BLaER1 treated with 17β-estradiol and CSF1 and Interleukin-3, amounts not matched to agents 10 nM and 100 nM (cell line): ENCODE results near the gene CNTN3.

Source experiments
- H3K27ac ChIP-seq, 11 experiments: shearing (Covaris generic); formaldehyde crosslinking; 2 replicates each; pipeline ENCODE4 v1.8.1; 2022
- H3K27me3 ChIP-seq, 11 experiments: shearing (Covaris generic); formaldehyde crosslinking; 2 replicates each; pipeline ENCODE4 v1.8.1; 2022
- H3K36me3 ChIP-seq, 11 experiments: shearing (Covaris generic); formaldehyde crosslinking; 2 replicates each; pipeline ENCODE4 v1.8.1; 2022
- H3K4me1 ChIP-seq, 10 experiments: shearing (Covaris generic); formaldehyde crosslinking; 2 replicates each; pipeline ENCODE4 v1.8.1; 2022
- H3K4me2 ChIP-seq, 11 experiments: shearing (Covaris generic); formaldehyde crosslinking; 2 replicates each; pipeline ENCODE4 v1.8.1; 2022
- H3K4me3 ChIP-seq, 10 experiments: shearing (Covaris generic); formaldehyde crosslinking; 2 replicates each; pipeline ENCODE4 v1.8.1; 2022
- H3K9ac ChIP-seq, 11 experiments: shearing (Covaris generic); formaldehyde crosslinking; 2 replicates each; pipeline ENCODE4 v1.8.1; 2022
- H3K9me3 ChIP-seq, 11 experiments: shearing (Covaris generic); formaldehyde crosslinking; replicated peaks in 1 of 11; 2 replicates each; pipeline ENCODE4 v1.8.1; 2022
- H4K20me1 ChIP-seq, 11 experiments: shearing (Covaris generic); formaldehyde crosslinking; 2 replicates each; pipeline ENCODE4 v1.8.1; 2022
- Cebpa-rat ChIP-seq, 11 experiments: shearing (Covaris generic); IDR thresholded peaks; 2 replicates each; pipeline ENCODE4 v1.8.1; 2022

Gene CNTN3

DNA sequence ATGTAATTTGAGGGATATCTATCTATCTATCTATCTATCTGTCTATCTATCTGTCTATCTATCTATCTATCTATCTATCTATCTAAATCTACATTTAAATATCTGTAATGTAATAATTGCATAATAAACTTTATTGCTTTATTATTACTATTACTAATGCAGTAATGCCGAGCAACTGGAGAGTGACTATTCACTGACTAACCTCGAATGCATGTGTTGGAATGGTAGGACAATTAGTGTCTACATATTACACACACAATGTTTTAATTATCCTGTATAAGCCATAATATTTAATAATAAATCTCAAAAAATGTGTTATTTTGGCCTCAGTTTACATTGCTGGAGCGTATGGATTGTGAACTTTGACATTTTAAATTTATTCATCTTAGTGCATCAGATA, 25.2 kb upstream of the CNTN3 start:
- no peaks in the 10 kb centered on the region for H3K9me3 ChIP-seq
- H3K27ac ChIP-seq: no peak overlapping the region
- no peaks in the 10 kb centered on the region for H4K20me1 ChIP-seq
- H3K9ac ChIP-seq: no peak overlapping the region
- H3K4me2 ChIP-seq: no peak overlapping the region
- H3K36me3 ChIP-seq: no peaks in the 10 kb centered on the region
- no peak for TF ChIP-seq Cebpa-rat (IDR thresholded peaks at IDR 0.05)
- no peaks in the 10 kb centered on the region for H3K27me3 ChIP-seq
- H3K4me1 ChIP-seq: peaks cover 0 to 4% (median 0%) of the 10 kb centered on the region in 10 experiments; a peak in 3 of 20 replicates
- no peak overlapping the region for H3K4me3 ChIP-seq

DNA sequence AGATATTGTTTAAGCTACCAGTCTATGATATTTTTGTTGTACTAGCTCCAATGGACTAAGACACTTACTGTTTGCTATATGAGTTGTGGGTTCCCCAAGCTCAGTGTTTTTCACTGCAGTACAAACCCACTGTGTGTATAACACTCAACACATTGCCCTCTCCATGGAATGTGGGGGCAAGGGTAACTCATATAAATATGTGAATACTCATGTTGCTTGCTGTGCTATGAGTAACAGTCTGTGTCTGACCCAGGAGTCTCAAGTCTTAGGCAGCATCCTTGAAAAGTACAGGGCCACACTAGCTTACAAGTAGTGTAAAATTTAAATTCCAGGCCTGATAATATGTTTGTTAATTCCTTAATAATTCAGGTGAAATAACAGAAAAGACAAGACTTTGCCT, 22.5 kb upstream of the CNTN3 start:
- Histone ChIP-seq H3K4me1 (peaks cover 0 to 9% (median 0%) of the 10 kb centered on the region in 10 experiments; a peak in 3 of 20 replicates), H3K36me3 (no peaks in the 10 kb centered on the region), H3K4me2 (no peak overlapping the region), H3K27me3 (no peaks in the 10 kb centered on the region), H3K4me3 (no peak overlapping the region), H3K27ac (no peak overlapping the region), H3K9ac (no peak overlapping the region), H3K9me3 (no peaks in the 10 kb centered on the region), H4K20me1 (no peaks in the 10 kb centered on the region)
- no peak for TF ChIP-seq Cebpa-rat (IDR thresholded peaks at IDR 0.05)

- no peaks in the 10 kb centered on the region for H3K9me3 ChIP-seq
- TF ChIP-seq Cebpa-rat (IDR thresholded peaks at IDR 0.05): no peak
- H3K27me3 ChIP-seq: no peaks in the 10 kb centered on the region
- no peak overlapping the region for H3K4me2 ChIP-seq
- no peaks in the 10 kb centered on the region for H4K20me1 ChIP-seq
- no peak overlapping the region for H3K27ac ChIP-seq
- no peak overlapping the region for H3K9ac ChIP-seq
- no peak overlapping the region for H3K4me3 ChIP-seq
- H3K36me3 ChIP-seq: no peaks in the 10 kb centered on the region
- peaks cover 0 to 9% (median 0%) of the 10 kb centered on the region in 10 experiments; a peak in 3 of 20 replicates for H3K4me1 ChIP-seq
Observed at GRCh38 chr3:74633021-74633420, 18.6 kb upstream of the CNTN3 start.

- Histone ChIP-seq H3K27ac (no peak overlapping the region), H3K9me3 (no peaks in the 10 kb centered on the region), H3K36me3 (no peaks in the 10 kb centered on the region), H4K20me1 (no peaks in the 10 kb centered on the region), H3K4me2 (no peak overlapping the region), H3K9ac (no peak overlapping the region), H3K27me3 (no peaks in the 10 kb centered on the region), H3K4me1 (peaks cover 0 to 9% (median 0%) of the 10 kb centered on the region in 10 experiments; a peak in 3 of 20 replicates), H3K4me3 (no peak overlapping the region)
- no peak for TF ChIP-seq Cebpa-rat (IDR thresholded peaks at IDR 0.05)
Observed at GRCh38 chr3:74631351-74632140, 17.1 kb upstream of the CNTN3 start.

- no peaks in the 10 kb centered on the region for H3K9me3 ChIP-seq
- TF ChIP-seq Cebpa-rat (IDR thresholded peaks at IDR 0.05): no peak
- no peak overlapping the region for H3K9ac ChIP-seq
- no peaks in the 10 kb centered on the region for H3K27me3 ChIP-seq
- H3K36me3 ChIP-seq: no peaks in the 10 kb centered on the region
- H3K27ac ChIP-seq: no peak overlapping the region
- H4K20me1 ChIP-seq: no peaks in the 10 kb centered on the region
- H3K4me2 ChIP-seq: no peak overlapping the region
- no peak overlapping the region for H3K4me3 ChIP-seq
- H3K4me1 ChIP-seq: peaks cover 0 to 9% (median 0%) of the 10 kb centered on the region in 10 experiments; a peak in 3 of 20 replicates
Observed at GRCh38 chr3:74630602-74631001, 16.1 kb upstream of the CNTN3 start.

DNA sequence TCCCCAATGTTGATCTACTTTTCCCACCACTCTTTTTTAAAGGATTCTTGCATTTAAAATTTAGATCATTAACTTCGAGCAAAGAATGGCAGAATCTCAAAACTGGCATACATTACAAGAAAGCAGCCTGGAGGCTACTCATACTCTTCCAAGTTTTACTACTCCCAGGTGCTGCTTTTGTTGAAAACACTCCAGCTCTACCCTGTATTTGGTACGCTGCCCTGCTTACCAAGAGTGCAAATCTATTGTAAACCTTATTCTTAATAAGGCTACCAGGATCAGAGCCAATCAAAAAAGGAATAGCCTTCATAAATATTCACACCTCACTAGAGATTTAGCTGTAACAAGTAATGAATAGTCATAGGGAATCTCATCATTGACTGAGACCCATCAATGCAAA, 11.6 kb upstream of the CNTN3 start:
- no peaks in the 10 kb centered on the region for H3K27me3 ChIP-seq

GRCh38 chr3:74624301-74624700, 9.8 kb upstream of the CNTN3 start:
- no peaks in the 10 kb centered on the region for H3K27me3 ChIP-seq
- H3K4me2 ChIP-seq: no peak overlapping the region
- H4K20me1 ChIP-seq: no peaks in the 10 kb centered on the region
- no peaks in the 10 kb centered on the region for H3K4me1 ChIP-seq
- TF ChIP-seq Cebpa-rat (IDR thresholded peaks at IDR 0.05): no peak
- H3K9me3 ChIP-seq: no peaks in the 10 kb centered on the region
- H3K9ac ChIP-seq: no peak overlapping the region
- H3K27ac ChIP-seq: no peak overlapping the region
- H3K36me3 ChIP-seq: no peaks in the 10 kb centered on the region
- H3K4me3 ChIP-seq: no peak overlapping the region

More for the DNA sequence above, 11.6 kb upstream of the CNTN3 start:
- Histone ChIP-seq H3K4me2 (no peak overlapping the region), H3K36me3 (no peaks in the 10 kb centered on the region), H3K27ac (no peak overlapping the region), H3K4me1 (no peaks in the 10 kb centered on the region), H3K9ac (no peak overlapping the region), H4K20me1 (no peaks in the 10 kb centered on the region), H3K4me3 (no peak overlapping the region), H3K9me3 (no peaks in the 10 kb centered on the region)
- TF ChIP-seq Cebpa-rat (IDR thresholded peaks at IDR 0.05): no peak

- no peaks in the 10 kb centered on the region for H3K9me3 ChIP-seq
- H3K9ac ChIP-seq: no peak overlapping the region
- no peak overlapping the region for H3K4me3 ChIP-seq
- H4K20me1 ChIP-seq: no peaks in the 10 kb centered on the region
- no peak overlapping the region for H3K27ac ChIP-seq
- no peaks in the 10 kb centered on the region for H3K27me3 ChIP-seq
- H3K4me2 ChIP-seq: no peak overlapping the region
- H3K4me1 ChIP-seq: no peaks in the 10 kb centered on the region
- no peaks in the 10 kb centered on the region for H3K36me3 ChIP-seq
- TF ChIP-seq Cebpa-rat (IDR thresholded peaks at IDR 0.05): no peak
Observed at GRCh38 chr3:74623261-74623836, 8.9 kb upstream of the CNTN3 start.

DNA sequence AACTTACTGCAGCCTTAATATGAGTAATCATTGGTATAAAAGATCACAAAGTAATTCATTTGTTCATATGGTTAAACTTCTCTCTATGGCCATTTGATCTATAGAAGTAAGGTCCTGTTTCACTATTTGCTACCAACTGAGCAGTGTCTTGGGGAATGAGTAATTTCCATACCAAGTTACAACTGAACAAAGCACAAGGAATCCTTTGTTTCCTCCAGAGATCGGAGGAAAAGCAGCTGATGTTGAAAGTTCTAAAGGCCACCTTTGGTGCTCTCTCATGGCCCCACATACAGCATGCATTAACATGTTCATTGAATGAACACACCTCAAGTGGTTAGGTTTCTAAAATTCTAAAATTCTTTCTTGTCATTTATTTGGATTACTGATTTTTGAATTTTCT, 7.1 kb upstream of the CNTN3 start:
- Histone ChIP-seq H3K36me3 (no peaks in the 10 kb centered on the region), H3K27me3 (no peaks in the 10 kb centered on the region), H4K20me1 (no peaks in the 10 kb centered on the region), H3K4me3 (no peak overlapping the region), H3K4me2 (no peak overlapping the region), H3K9me3 (no peaks in the 10 kb centered on the region), H3K9ac (no peak overlapping the region), H3K4me1 (no peaks in the 10 kb centered on the region), H3K27ac (no peak overlapping the region)
- no peak for TF ChIP-seq Cebpa-rat (IDR thresholded peaks at IDR 0.05)

DNA sequence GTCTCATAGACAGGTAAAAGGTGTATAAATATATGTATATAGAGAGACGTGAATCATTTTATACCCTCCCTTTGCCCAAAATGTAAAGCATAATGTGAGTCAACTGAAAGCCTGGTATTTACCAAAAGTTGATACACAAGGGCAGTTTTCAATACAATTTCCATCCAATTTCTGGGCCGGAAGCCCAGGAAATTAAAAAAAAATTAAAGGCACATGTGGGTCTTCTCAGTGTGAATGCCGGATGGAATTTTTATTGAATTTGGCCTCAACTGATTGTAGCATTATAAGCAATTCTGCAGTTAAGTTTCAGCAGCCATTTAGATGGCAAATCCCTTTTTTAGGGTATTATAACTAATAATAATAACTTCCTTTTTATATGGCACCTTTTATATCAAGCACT, 3.3 kb upstream of the CNTN3 start:
- no peak for TF ChIP-seq Cebpa-rat (IDR thresholded peaks at IDR 0.05)
- Histone ChIP-seq H3K36me3 (no peaks in the 10 kb centered on the region), H3K4me1 (peaks cover 0 to 11% (median 0%) of the 10 kb centered on the region in 10 experiments; a peak in 8 of 20 replicates), H3K9me3 (peaks cover 0 to 7% (median 0%) of the 10 kb centered on the region in 11 experiments; a peak in 3 of 22 replicates), H3K27me3 (no peaks in the 10 kb centered on the region), H3K27ac (no peak overlapping the region), H3K4me3 (no peak overlapping the region), H3K9ac (no peak overlapping the region), H4K20me1 (no peaks in the 10 kb centered on the region), H3K4me2 (no peak overlapping the region)
